ENCODE measurements around the gene HARS1.

DNA sequence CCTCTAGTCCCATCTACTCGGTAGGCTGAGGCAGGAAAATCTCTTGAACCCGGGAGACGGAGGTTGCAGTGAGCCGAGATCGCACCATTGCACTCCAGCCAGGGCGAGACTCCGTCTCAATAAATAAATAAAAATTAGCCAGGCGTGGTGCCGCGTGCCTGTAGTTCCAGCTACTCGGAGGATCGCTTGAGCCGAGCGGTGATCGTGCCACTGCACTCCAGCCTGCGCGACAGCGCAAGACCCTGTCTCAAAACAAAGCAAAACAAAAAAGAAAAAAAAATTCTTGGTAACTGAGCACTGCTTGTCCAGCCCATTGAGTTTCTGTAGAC lies 27.2 kb downstream of the HARS1 start:
- TF ChIP-seq, protein P1, sequence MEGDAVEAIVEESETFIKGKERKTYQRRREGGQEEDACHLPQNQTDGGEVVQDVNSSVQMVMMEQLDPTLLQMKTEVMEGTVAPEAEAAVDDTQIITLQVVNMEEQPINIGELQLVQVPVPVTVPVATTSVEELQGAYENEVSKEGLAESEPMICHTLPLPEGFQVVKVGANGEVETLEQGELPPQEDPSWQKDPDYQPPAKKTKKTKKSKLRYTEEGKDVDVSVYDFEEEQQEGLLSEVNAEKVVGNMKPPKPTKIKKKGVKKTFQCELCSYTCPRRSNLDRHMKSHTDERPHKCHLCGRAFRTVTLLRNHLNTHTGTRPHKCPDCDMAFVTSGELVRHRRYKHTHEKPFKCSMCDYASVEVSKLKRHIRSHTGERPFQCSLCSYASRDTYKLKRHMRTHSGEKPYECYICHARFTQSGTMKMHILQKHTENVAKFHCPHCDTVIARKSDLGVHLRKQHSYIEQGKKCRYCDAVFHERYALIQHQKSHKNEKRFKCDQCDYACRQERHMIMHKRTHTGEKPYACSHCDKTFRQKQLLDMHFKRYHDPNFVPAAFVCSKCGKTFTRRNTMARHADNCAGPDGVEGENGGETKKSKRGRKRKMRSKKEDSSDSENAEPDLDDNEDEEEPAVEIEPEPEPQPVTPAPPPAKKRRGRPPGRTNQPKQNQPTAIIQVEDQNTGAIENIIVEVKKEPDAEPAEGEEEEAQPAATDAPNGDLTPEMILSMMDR (conservative IDR thresholded peaks at IDR 0.05; ENCODE audit: low read length): no peak
- TF ChIP-seq EZH2phosphoT487 (IDR thresholded peaks at IDR 0.05; ENCODE audit: borderline replicate concordance, low read depth, low read length): no peak
